HL-60 (cell line): ENCODE data around the gene DPH5.

Experiments
- CTCF ChIP-seq: IDR thresholded peaks from one replicate; pipeline ENCODE4 v1.5.1; 2011; ENCODE audit warnings: low read length, control low read depth, inconsistent platforms; ENCODE audit not compliant: insufficient read depth
- POLR2AphosphoS5 ChIP-seq: IDR thresholded peaks from 2 replicates; pipeline ENCODE4 v1.6.1; 2012; ENCODE audit warnings: low read depth
- SPI1 ChIP-seq: IDR thresholded peaks from 2 replicates; pipeline ENCODE4 v1.6.1; 2012; ENCODE audit warnings: low read depth, mild to moderate bottlenecking, borderline replicate concordance
- TF ChIP-seq, protein P1 (sequence below): IDR thresholded peaks from 2 replicates; pipeline ENCODE4 v1.6.1; 2012; ENCODE audit warnings: low read depth; ENCODE audit not compliant: insufficient replicate concordance

DNA sequence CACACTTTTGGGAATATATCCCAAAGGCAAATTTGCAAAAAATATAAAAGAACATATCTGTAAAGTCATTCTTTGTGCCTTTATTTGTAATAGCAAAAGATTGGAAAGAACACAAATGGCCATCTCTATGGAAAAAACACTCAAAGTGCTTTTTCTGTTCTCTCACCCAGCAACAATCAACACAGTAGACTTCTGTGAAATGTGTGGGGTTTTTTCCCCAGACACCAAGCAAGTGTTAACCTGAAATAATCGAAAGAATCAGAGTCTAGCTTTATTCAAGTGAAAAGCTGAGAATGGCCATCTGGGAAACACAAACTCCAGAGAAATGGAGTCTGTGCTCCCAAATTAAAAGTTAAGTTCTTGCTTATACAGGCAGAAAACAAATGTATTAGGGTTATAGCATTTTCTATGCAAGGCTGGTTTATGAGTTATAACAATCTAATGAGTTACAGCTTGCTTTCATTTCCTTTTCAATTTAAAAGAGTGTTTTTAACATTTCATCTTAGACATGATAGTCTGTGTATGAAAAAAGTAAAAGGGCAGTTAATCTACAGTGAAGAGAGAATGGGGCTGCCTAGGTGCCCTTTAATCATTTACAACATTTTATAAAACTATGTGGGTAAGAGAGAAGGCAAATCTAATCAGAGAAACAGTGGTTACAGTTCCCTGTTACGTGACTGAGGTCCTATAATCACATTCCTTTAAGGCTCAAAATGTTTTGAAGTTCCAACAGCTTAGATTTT is 83.1 kb downstream of the DPH5 start:
- TF ChIP-seq CTCF, result no peak
- TF ChIP-seq, protein P1, sequence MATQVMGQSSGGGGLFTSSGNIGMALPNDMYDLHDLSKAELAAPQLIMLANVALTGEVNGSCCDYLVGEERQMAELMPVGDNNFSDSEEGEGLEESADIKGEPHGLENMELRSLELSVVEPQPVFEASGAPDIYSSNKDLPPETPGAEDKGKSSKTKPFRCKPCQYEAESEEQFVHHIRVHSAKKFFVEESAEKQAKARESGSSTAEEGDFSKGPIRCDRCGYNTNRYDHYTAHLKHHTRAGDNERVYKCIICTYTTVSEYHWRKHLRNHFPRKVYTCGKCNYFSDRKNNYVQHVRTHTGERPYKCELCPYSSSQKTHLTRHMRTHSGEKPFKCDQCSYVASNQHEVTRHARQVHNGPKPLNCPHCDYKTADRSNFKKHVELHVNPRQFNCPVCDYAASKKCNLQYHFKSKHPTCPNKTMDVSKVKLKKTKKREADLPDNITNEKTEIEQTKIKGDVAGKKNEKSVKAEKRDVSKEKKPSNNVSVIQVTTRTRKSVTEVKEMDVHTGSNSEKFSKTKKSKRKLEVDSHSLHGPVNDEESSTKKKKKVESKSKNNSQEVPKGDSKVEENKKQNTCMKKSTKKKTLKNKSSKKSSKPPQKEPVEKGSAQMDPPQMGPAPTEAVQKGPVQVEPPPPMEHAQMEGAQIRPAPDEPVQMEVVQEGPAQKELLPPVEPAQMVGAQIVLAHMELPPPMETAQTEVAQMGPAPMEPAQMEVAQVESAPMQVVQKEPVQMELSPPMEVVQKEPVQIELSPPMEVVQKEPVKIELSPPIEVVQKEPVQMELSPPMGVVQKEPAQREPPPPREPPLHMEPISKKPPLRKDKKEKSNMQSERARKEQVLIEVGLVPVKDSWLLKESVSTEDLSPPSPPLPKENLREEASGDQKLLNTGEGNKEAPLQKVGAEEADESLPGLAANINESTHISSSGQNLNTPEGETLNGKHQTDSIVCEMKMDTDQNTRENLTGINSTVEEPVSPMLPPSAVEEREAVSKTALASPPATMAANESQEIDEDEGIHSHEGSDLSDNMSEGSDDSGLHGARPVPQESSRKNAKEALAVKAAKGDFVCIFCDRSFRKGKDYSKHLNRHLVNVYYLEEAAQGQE, result no peak
- TF ChIP-seq POLR2AphosphoS5, result no peak
- no peak for TF ChIP-seq SPI1
